Measurements from ENCODE around the gene SLC25A1. TPM values are rescaled to one million over a fixed set of nuclear protein-coding genes. Genes with fewer than 3 reads are reported as not detected.
A peak's percentile ranks its signal among the peaks of the same experiment; 100 is the strongest.

The SLC25A1 gene
- total RNA-seq, 2 experiments from 2014 or later: 54.0 to 58.4 TPM

DNA sequence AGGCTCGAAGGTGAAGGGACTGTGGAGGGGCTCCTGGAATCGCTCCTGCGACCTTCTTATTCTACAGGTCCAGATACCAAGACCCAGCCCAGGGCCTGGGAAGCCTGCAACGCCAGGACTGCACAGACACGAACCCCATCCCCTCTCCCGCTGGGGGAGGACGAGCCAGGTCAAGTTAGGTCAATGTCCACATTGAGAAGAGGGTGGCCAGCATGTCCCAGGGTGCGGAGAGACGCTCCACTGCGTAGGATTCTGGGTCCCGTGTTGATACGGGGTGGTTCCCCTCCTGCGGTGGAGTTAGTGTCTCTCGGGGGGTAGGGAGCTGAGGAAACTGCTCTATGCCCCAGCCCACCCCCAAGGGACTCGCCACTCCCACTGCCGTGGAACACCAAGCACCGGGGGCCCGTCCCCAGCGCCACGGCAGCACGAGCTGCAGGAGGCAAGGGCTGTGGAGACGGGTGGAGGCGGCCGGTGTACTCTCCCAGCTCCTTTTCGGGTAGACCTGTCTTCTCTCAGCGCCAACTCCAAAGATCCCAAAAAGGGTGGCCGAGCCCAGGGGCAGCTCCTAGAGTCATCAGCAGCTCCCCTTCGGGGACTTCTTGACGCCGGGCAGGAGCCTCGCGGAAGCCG lies 30.0 kb downstream of the SLC25A1 start:
- no peak for DNase-seq
- intact Hi-C loops (cut with micrococcal nuclease): no loop called here
- Mint-ChIP-seq H3K4me3 (no peak overlapping the region), H3K4me1 (ENCODE audit: low read depth) (peaks cover 17% of the 10 kb centered on the region), H3K36me3 (ENCODE audit: low read depth) (peaks cover 7% of the 10 kb centered on the region), H3K27ac (no peak overlapping the region), H3K27me3 (ENCODE audit: low read depth) (peaks cover 38% of the 10 kb centered on the region), H3K9me3 (no peaks in the 10 kb centered on the region)
- CTCF ChIA-PET: no interaction called here

- CTCF ChIA-PET: interaction anchor here (0.5 to 0.6 kb wide), 2 partner anchors 71 to 361 kb away, joined by 3 to 5 read pairs; no protein-coding TSS in a partner anchor
- intact Hi-C loops (cut with micrococcal nuclease): no loop called here
- H3K4me1 Mint-ChIP-seq (ENCODE audit: low read depth): peaks cover 25% of the 10 kb centered on the region
- no peaks in the 10 kb centered on the region for H3K9me3 Mint-ChIP-seq
- no peak for DNase-seq
- H3K36me3 Mint-ChIP-seq (ENCODE audit: low read depth): peaks cover 7% of the 10 kb centered on the region
- no peak overlapping the region for H3K4me3 Mint-ChIP-seq
- H3K27ac Mint-ChIP-seq: no peak overlapping the region
- H3K27me3 Mint-ChIP-seq (ENCODE audit: low read depth): peaks cover 31% of the 10 kb centered on the region
Observed at GRCh38 chr22:19147195-19147780, 31.2 kb downstream of the SLC25A1 start.

DNA sequence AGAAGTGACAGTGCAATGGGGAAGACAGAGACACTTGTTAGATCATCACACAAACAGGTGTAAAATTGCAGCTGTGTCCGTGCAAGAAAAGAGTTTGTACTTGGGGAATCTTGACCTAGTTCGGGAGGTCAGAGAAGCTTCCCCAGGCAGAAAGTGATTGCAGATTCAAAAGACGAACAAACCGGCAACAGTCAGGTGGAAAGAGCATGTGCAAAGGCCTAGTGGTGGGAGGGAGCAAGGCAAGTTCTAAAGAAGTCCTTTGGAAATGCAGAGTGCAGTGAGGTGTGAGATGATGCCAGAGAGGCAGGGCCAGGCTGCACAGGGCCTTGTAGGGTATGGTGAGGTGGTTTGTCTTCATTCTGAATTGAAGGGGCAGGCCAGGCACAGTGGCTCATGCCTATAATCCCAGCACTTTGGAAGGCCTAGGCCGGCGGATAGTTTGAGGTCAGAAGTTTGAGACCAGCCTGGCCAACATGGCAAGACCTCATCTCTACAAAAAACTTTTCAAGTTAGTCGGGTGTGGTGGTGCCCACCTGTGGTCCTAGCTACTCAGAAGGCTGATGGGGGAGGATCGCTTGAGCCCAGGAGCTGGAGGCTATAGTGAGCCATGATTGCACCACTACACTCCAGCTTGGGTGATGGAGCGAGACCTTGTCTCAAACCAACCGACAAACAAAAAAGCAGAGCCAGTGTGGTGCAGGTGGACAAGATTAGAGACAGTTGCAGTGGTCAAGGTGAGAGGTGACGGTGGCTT lies 32.1 kb downstream of the SLC25A1 start:
- no peak overlapping the region for H3K4me3 Mint-ChIP-seq
- intact Hi-C loops (cut with micrococcal nuclease): no loop called here
- no peaks in the 10 kb centered on the region for H3K9me3 Mint-ChIP-seq
- CTCF ChIA-PET: interaction anchor here (0.6 to 0.7 kb wide), 2 partner anchors 184 to 241 kb away, joined by 3 to 4 read pairs; no protein-coding TSS in a partner anchor
- H3K27ac Mint-ChIP-seq: no peak overlapping the region
- H3K4me1 Mint-ChIP-seq (ENCODE audit: low read depth): peaks cover 25% of the 10 kb centered on the region
- no peak for DNase-seq
- H3K36me3 Mint-ChIP-seq (ENCODE audit: low read depth): peaks cover 9% of the 10 kb centered on the region
- H3K27me3 Mint-ChIP-seq (ENCODE audit: low read depth): peaks cover 24% of the 10 kb centered on the region

- peaks cover 10% of the 10 kb centered on the region for H3K36me3 Mint-ChIP-seq (ENCODE audit: low read depth)
- peak overlapping the region; percentile 91 for H3K27ac Mint-ChIP-seq
- H3K4me3 Mint-ChIP-seq: peak overlapping the region; percentile 99
- peak; percentile 50 for DNase-seq
- H3K27me3 Mint-ChIP-seq (ENCODE audit: low read depth): peaks cover 13% of the 10 kb centered on the region
- intact Hi-C loops (cut with micrococcal nuclease): loop anchor here (1.0 to 2.0 kb wide), 6 partner anchors 22 to 574 kb away; partner anchors contain the start of genes CDC45, DGCR2, SLC25A1 and UFD1
- no peaks in the 10 kb centered on the region for H3K9me3 Mint-ChIP-seq
- CTCF ChIA-PET: interaction anchor here (0.7 to 1.9 kb wide), 5 partner anchors 10 to 576 kb away, joined by 3 to 11 read pairs (median 3); no protein-coding TSS in a partner anchor
- H3K4me1 Mint-ChIP-seq (ENCODE audit: low read depth): peaks cover 19% of the 10 kb centered on the region
Observed at GRCh38 chr22:19143967-19144400, 34.6 kb downstream of the SLC25A1 start.

- Mint-ChIP-seq H3K4me3 (peak overlapping the region; percentile 99), H3K27ac (no peak overlapping the region), H3K9me3 (no peaks in the 10 kb centered on the region), H3K36me3 (ENCODE audit: low read depth) (peaks cover 12% of the 10 kb centered on the region), H3K27me3 (ENCODE audit: low read depth) (peaks cover 9% of the 10 kb centered on the region), H3K4me1 (ENCODE audit: low read depth) (peaks cover 19% of the 10 kb centered on the region)
- DNase-seq: no peak
- intact Hi-C loops (cut with micrococcal nuclease): no loop called here
- CTCF ChIA-PET: no interaction called here
Observed at GRCh38 chr22:19143212-19143611, 35.3 kb downstream of the SLC25A1 start.

GRCh38 chr22:19142394-19142793 lies 36.1 kb downstream of the SLC25A1 start:
- DNase-seq: no peak
- intact Hi-C loops (cut with micrococcal nuclease): no loop called here
- Mint-ChIP-seq H3K4me1 (ENCODE audit: low read depth) (peaks cover 19% of the 10 kb centered on the region), H3K4me3 (no peak overlapping the region), H3K27me3 (ENCODE audit: low read depth) (peaks cover 2% of the 10 kb centered on the region), H3K9me3 (no peaks in the 10 kb centered on the region), H3K27ac (no peak overlapping the region), H3K36me3 (ENCODE audit: low read depth) (peaks cover 12% of the 10 kb centered on the region)
- CTCF ChIA-PET: no interaction called here

DNA sequence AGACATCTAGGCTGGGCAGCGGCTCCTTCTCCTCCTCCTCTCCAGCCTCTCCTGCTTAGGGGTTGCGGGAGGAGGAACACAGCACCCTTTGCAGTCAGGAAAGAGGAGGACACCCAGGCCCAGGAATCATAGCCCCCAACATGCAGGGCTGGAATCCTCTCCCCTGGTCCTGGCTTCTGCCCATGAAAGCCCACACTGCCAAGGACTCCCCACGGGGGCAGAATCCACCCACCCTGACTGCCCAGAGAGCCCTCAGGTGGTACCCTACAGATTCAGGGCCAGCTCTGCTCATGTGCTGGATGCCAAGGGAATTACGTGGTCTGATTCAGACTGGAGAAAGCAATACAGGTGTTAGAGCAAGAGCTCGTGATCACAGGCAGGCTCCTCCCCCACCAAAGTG lies 38.6 kb downstream of the SLC25A1 start:
- Mint-ChIP-seq H3K36me3 (ENCODE audit: low read depth) (peaks cover 23% of the 10 kb centered on the region), H3K27ac (no peak overlapping the region), H3K4me1 (ENCODE audit: low read depth) (peaks cover 19% of the 10 kb centered on the region), H3K27me3 (ENCODE audit: low read depth) (no peaks in the 10 kb centered on the region), H3K9me3 (no peaks in the 10 kb centered on the region), H3K4me3 (no peak overlapping the region)
- intact Hi-C loops (cut with micrococcal nuclease): no loop called here
- CTCF ChIA-PET: interaction anchor here (0.5 kb wide), 1 partner anchor 124 kb away, joined by 3 read pairs; no protein-coding TSS in a partner anchor
- no peak for DNase-seq

GRCh38 chr22:19139001-19139356 lies 39.6 kb downstream of the SLC25A1 start:
- Mint-ChIP-seq H3K9me3 (no peaks in the 10 kb centered on the region), H3K4me3 (no peak overlapping the region), H3K36me3 (ENCODE audit: low read depth) (peaks cover 26% of the 10 kb centered on the region), H3K4me1 (ENCODE audit: low read depth) (peaks cover 13% of the 10 kb centered on the region), H3K27ac (no peak overlapping the region), H3K27me3 (ENCODE audit: low read depth) (no peaks in the 10 kb centered on the region)
- no peak for DNase-seq
- intact Hi-C loops (cut with micrococcal nuclease): no loop called here
- CTCF ChIA-PET: no interaction called here

DNA sequence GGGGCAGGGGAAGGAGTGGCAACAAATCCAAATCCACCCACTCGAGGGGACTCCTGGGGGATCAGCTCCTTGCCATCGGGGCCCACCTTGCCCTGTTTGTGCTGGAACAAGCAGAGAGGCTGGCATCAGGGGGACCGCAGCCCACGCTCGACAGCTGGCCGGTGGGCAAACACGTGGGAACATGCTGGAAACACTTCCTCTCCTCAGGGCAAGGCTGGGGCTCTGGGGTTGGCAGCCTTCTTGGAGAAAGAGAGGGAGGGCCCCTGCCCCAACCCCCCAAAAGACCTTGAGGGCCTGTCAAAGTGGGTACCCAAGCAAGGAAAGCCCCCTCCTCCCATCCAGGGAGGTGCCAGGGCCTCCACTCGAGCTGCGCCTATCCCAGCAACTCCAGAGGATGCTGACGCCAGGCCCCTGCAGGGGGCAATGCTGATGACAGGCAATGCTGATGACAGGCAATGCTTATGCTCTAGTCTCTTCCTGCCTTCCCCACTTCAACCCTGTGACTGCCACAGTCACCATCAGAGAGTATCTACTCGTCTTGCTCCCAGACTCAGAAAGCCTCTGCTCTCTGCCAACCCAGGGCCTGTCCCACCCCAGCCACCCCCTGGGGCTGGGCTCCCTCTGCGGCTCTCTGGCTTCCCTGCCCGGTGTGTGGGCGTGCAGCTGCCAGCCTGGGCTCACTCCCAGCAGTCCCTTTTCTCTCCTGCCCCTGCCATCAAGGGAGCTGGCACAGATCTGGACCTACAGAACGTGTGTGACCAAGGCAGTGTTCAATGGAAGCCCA lies 40.1 kb downstream of the SLC25A1 start:
- Mint-ChIP-seq H3K9me3 (no peaks in the 10 kb centered on the region), H3K36me3 (ENCODE audit: low read depth) (peaks cover 26% of the 10 kb centered on the region)

DNA sequence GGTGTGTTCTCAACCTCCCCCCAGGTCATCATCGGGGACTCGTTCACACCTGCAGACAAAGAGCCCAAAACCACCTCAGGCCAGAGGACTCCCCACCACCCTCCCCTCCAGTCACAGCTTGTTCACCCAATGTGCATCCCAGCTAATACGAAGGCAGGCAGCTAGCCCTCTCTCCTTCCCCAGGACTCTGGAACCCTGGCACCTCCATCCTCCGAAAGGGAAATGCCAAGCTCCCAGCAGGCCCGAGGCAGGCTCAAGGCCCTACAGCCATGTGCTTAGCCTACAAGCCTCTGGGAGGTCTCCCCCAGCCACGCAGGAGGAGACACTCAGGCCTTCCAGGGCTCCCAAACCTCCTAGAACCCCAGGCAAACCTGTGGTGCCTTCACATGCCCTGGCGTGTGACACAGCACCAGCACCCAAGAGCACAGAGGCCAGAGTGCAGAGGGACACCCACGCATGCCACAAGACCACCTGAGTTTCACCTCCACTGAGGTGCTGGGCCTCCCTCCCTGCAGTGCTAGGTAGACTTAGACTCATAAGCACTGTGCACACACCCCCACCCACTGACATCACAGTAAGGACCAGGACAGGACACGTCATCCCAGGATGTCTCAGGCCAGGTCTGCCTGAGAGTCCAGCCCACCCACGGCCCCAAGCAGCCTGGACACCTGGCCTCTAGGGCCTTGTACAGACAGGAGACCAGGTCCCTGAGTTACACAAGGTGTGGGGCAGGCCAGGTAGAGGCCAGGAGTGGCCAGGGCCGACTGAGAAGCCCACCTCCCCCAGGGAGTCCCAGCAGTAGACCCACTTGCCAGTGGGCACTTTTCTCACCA lies 40.9 kb downstream of the SLC25A1 start:
- H3K9me3 Mint-ChIP-seq: no peaks in the 10 kb centered on the region
- no peaks in the 10 kb centered on the region for H3K27me3 Mint-ChIP-seq (ENCODE audit: low read depth)
- CTCF ChIA-PET: no interaction called here
- peaks cover 26% of the 10 kb centered on the region for H3K36me3 Mint-ChIP-seq (ENCODE audit: low read depth)
- peaks cover 4% of the 10 kb centered on the region for H3K4me1 Mint-ChIP-seq (ENCODE audit: low read depth)
- intact Hi-C loops (cut with micrococcal nuclease): no loop called here
- no peak overlapping the region for H3K4me3 Mint-ChIP-seq
- DNase-seq: no peak
- no peak overlapping the region for H3K27ac Mint-ChIP-seq

More for the DNA sequence above, 40.1 kb downstream of the SLC25A1 start:
- no peak for DNase-seq
- CTCF ChIA-PET: no interaction called here
- Mint-ChIP-seq H3K4me1 (ENCODE audit: low read depth) (peaks cover 9% of the 10 kb centered on the region), H3K4me3 (no peak overlapping the region), H3K27ac (no peak overlapping the region), H3K27me3 (ENCODE audit: low read depth) (no peaks in the 10 kb centered on the region)
- intact Hi-C loops (cut with micrococcal nuclease): no loop called here

GRCh38 chr22:19136915-19137314 lies 41.6 kb downstream of the SLC25A1 start:
- no peaks in the 10 kb centered on the region for H3K9me3 Mint-ChIP-seq
- no peak overlapping the region for H3K4me3 Mint-ChIP-seq
- no peak overlapping the region for H3K27ac Mint-ChIP-seq
- no peaks in the 10 kb centered on the region for H3K27me3 Mint-ChIP-seq (ENCODE audit: low read depth)
- DNase-seq: no peak
- peaks cover 24% of the 10 kb centered on the region for H3K36me3 Mint-ChIP-seq (ENCODE audit: low read depth)
- intact Hi-C loops (cut with micrococcal nuclease): no loop called here
- peaks cover under 1% of the 10 kb centered on the region for H3K4me1 Mint-ChIP-seq (ENCODE audit: low read depth)
- CTCF ChIA-PET: no interaction called here

Measured in activated naive CD4-positive, alpha-beta T cell treated with anti-CD3 and anti-CD28 coated beads for 36 hours (primary cell).